ENCODE data around the gene CENPVL1. TPM values are rescaled to one million over a fixed set of nuclear protein-coding genes. Genes with fewer than 3 reads are reported as not detected.

The CENPVL1 gene
- total and polyA plus RNA-seq, 2 of the 4 experiments (the other 2 are of a cell fraction) = not detected

DNA sequence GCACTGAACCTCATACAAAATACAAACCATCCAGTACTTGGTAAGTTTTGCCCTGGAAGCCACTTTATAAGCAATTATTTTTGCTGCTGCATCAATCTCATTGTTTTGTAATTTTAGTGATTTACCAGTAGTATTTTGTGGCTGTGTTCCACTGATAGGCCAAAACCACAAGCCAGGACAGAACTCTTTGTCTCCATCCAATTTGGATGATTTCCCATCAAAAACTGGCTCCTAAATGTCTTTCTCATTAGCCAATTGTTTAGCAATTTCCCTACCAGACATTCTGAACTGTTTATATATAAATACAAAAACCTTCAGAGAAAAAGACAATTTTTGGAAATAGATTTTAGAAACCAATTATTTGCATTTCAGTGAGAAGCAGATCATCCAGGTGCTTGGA, 37.4 kb downstream of the CENPVL1 start:
- Histone ChIP-seq H3K9me3 (ENCODE audit: control insufficient read depth, insufficient read depth, low read length) (no peaks in the 10 kb centered on the region), H2AK5ac (ENCODE audit: low read depth, low read length) (no peak overlapping the region), H3K56ac (ENCODE audit: extremely low read depth, insufficient read depth, low read length) (no peak overlapping the region), H3K27ac (ENCODE audit: insufficient read depth, low read length) (no peak overlapping the region), H4K5ac (ENCODE audit: low read depth, low read length) (no peak overlapping the region), H3K4me1 (ENCODE audit: control insufficient read depth, insufficient read depth, low read length) (no peaks in the 10 kb centered on the region), H3K27me3 (ENCODE audit: control insufficient read depth, insufficient read depth, low read length) (peaks cover 2% of the 10 kb centered on the region; the same call in 1 of the 2 replicates), H2BK120ac (ENCODE audit: low read depth, low read length) (no peak overlapping the region), H4K8ac (ENCODE audit: low read depth in 2 of 2, low read length in 2 of 2) (no peak overlapping the region), H3K9ac (ENCODE audit: low read depth, low read length) (no peak overlapping the region), H3K14ac (replicated peaks; ENCODE audit: low read depth, low read length) (no peak overlapping the region), H4K20me1 (ENCODE audit: insufficient read depth, low read length) (0 out of 2 replicates have a peak, but pooled peaks cover 4% of the 10 kb centered on the region), H3K79me1 (ENCODE audit: low read depth in 1 of 2, low read length in 2 of 2) (peaks cover 5 to 7% of the 10 kb centered on the region in 2 experiments; a peak in 1 of 4 replicates), H3K4ac (ENCODE audit: low read depth, low read length) (no peak overlapping the region), H2AK9ac (replicated peaks; ENCODE audit: low read depth, low read length, poor library complexity) (no peak overlapping the region), H4K91ac (ENCODE audit: insufficient read depth, low read depth, low read length) (no peak overlapping the region), H2BK20ac (ENCODE audit: low read depth, low read length) (no peak overlapping the region), H3K36me3 (ENCODE audit: control insufficient read depth, insufficient read depth, low read length) (no peaks in the 10 kb centered on the region), H2AFZ (replicated peaks; ENCODE audit: low read length, poor library complexity) (no peak overlapping the region), H2BK15ac (ENCODE audit: low read depth, low read length) (no peak overlapping the region), H3K9me1 (ENCODE audit: insufficient read depth, low read length) (0 out of 2 replicates have a peak, but pooled peaks cover 3% of the 10 kb centered on the region), H3K4me3 (ENCODE audit: insufficient read depth, low read depth, low read length) (no peak overlapping the region), H3K23ac (ENCODE audit: low read depth, low read length) (no peak overlapping the region), H3K18ac (ENCODE audit: low read depth, low read length) (no peak overlapping the region), H2BK5ac (ENCODE audit: low read depth, low read length, poor library complexity, severe bottlenecking) (no peak overlapping the region), H3K4me2 (ENCODE audit: low read depth, low read length) (no peak overlapping the region)
- DNase-seq = no peak
- in situ Hi-C loops (cut with MboI; ENCODE audit: low sequenced_read_pairs) (no loop called here), dilution Hi-C loops (cut with HindIII; ENCODE audit: low sequenced_read_pairs, unreplicated experiment) (no loop called here), intact Hi-C loops (cut with micrococcal nuclease) (no loop called here)
- TF ChIP-seq MXI1 (IDR thresholded peaks at IDR 0.05; ENCODE audit: borderline replicate concordance, low read depth, low read length) (no peak), SMC3 (IDR thresholded peaks at IDR 0.05; ENCODE audit: low read depth, low read length) (no peak)
- ChIA-PET POLR2A (ENCODE audit: unreplicated experiment) (no interaction called here), CTCF (no interaction called here)
- ATAC-seq (ENCODE audit: low read depth) = no peak
- BruUV-seq (replicated peaks) = no TSS peak
